HUES64 (cell line): Measurements from ENCODE around the gene USP48.
"Not testable (repeated sequence)": the region's sequence is repeated elsewhere in the genome, so short reads cannot be mapped to it uniquely, and the experiment has no call there.

Source experiments
- H3K27ac ChIP-seq: 2 replicates; pipeline ENCODE4 v1.7.0; 2013; ENCODE audit warnings: low read depth, low read length, inconsistent platforms
- H3K27me3 ChIP-seq: 2 replicates; pipeline ENCODE4 v1.6.1; 2013; ENCODE audit warnings: mild to moderate bottlenecking, low read length; ENCODE audit not compliant: insufficient read depth
- H3K36me3 ChIP-seq: 2 replicates; pipeline ENCODE4 v1.6.1; 2013; ENCODE audit warnings: mild to moderate bottlenecking, low read length; ENCODE audit not compliant: insufficient read depth
- H3K4me1 ChIP-seq: 2 replicates; pipeline ENCODE4 v1.6.1; 2013; ENCODE audit warnings: mild to moderate bottlenecking, low read length, moderate library complexity; ENCODE audit not compliant: insufficient read depth
- H3K4me3 ChIP-seq: 2 replicates; pipeline ENCODE4 v1.5.1; 2013; ENCODE audit warnings: mild to moderate bottlenecking, low read length, moderate library complexity
- H3K9ac ChIP-seq: 2 replicates; pipeline ENCODE4 v1.6.1; 2013; ENCODE audit warnings: mild to moderate bottlenecking, low read depth, low read length
- H3K9me3 ChIP-seq: 2 replicates; pipeline ENCODE4 v1.6.1; 2013; ENCODE audit warnings: low read depth, low read length; ENCODE audit not compliant: insufficient read depth
- WGBS: fragments of 150-250, 120-280 bp; methylation state at CpG from one replicate; pipeline ENCODE4 v1.1.7; 2013; ENCODE audit warnings: missing lambda C conversion rate; 5-methylcytosine and 5-hydroxymethylcytosine counted together

Gene USP48

GRCh38 chr1:21814241-21814918, 31.4 kb upstream of the USP48 start:
- Histone ChIP-seq H3K9me3 (no peaks in the 10 kb centered on the region), H3K27me3 (no peaks in the 10 kb centered on the region), H3K27ac (0 out of 2 replicates have a peak overlapping the region, but pooled peaks have one; percentile 45), H3K36me3 (no peaks in the 10 kb centered on the region), H3K9ac (peak overlapping the region; percentile 63), H3K4me1 (no peaks in the 10 kb centered on the region; the same call in 1 of the 2 replicates), H3K4me3 (peak overlapping the region; percentile 69)
- WGBS = 12% methylated on average over 65 of the region's 65 CpGs

- Histone ChIP-seq H3K9ac (no peak overlapping the region), H3K4me3 (no peak overlapping the region), H3K4me1 (no peaks in the 10 kb centered on the region; the same call in 1 of the 2 replicates), H3K9me3 (no peaks in the 10 kb centered on the region), H3K27ac (no peak overlapping the region), H3K27me3 (no peaks in the 10 kb centered on the region), H3K36me3 (no peaks in the 10 kb centered on the region)
- 86% methylated on average over 3 of the region's 3 CpGs for WGBS
Measured at GRCh38 chr1:21813542-21813941, 30.6 kb upstream of the USP48 start.

GRCh38 chr1:21811875-21812305, 28.9 kb upstream of the USP48 start, which contains the start of gene LDLRAD2:
Gene LDLRAD2, plus strand, starts transcription at chr1:21812265. Its CDS starts 187 bp downstream, at chr1:21812452.
- Histone ChIP-seq H3K4me3 (no peak within 1 kb of the TSS), H3K36me3 (no peaks in the 10 kb centered on the region), H3K4me1 (no peaks in the 10 kb centered on the region), H3K9me3 (no peaks in the 10 kb centered on the region), H3K9ac (no peak within 1 kb of the TSS), H3K27ac (no peak within 1 kb of the TSS), H3K27me3 (no peaks in the 10 kb centered on the region)
- WGBS = 82% methylated on average over 2 of the region's 2 CpGs

DNA sequence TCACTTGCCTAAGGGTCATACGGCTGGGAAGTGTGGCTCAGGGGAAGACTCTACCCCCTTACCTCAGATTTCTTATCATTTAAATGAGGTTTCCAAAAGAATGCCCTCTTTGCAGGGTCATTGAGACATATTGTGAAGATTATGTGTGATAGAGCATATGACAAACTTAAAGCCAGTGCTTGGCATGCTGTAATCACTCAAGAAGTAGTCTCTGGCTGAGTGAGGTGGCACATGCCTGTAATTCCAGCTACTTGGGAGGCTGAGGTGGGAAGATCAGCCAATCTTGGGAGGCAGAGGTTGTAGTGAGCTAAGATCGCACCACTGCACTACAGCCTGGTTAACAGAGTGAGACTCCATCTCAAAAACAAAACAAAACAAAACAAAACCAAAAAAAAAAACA, 21.6 kb upstream of the USP48 start:
- Histone ChIP-seq H3K4me3 (no peak overlapping the region), H3K9ac (no peak overlapping the region), H3K9me3 (no peaks in the 10 kb centered on the region), H3K36me3 (no peaks in the 10 kb centered on the region), H3K4me1 (no peaks in the 10 kb centered on the region), H3K27ac (no peak overlapping the region), H3K27me3 (no peaks in the 10 kb centered on the region)
- WGBS = 80% methylated on average over 1 of the region's 2 CpGs

GRCh38 chr1:21801100-21801499, 18.2 kb upstream of the USP48 start:
- no peaks in the 10 kb centered on the region for H3K36me3 ChIP-seq
- H3K27ac ChIP-seq = no peak overlapping the region
- H3K27me3 ChIP-seq = no peaks in the 10 kb centered on the region
- H3K4me1 ChIP-seq = no peaks in the 10 kb centered on the region
- H3K9ac ChIP-seq = no peak overlapping the region
- 95% methylated on average over 4 of the region's 4 CpGs for WGBS
- no peaks in the 10 kb centered on the region for H3K9me3 ChIP-seq
- no peak overlapping the region for H3K4me3 ChIP-seq

- Histone ChIP-seq H3K9me3 (peaks cover 6% of the 10 kb centered on the region; the same call in 1 of the 2 replicates), H3K4me1 (no peaks in the 10 kb centered on the region), H3K4me3 (no peak overlapping the region), H3K9ac (no peak overlapping the region), H3K36me3 (no peaks in the 10 kb centered on the region), H3K27ac (no peak overlapping the region), H3K27me3 (no peaks in the 10 kb centered on the region)
- 96% methylated on average over 5 of the region's 5 CpGs for WGBS
Measured at GRCh38 chr1:21799730-21800129, 16.8 kb upstream of the USP48 start.

GRCh38 chr1:21795075-21795474, 12.1 kb upstream of the USP48 start:
- H3K27me3 ChIP-seq = no peaks in the 10 kb centered on the region
- no peaks in the 10 kb centered on the region for H3K4me1 ChIP-seq
- H3K36me3 ChIP-seq = no peaks in the 10 kb centered on the region
- no peak overlapping the region for H3K27ac ChIP-seq
- H3K4me3 ChIP-seq = no peak overlapping the region
- peaks cover 9% of the 10 kb centered on the region for H3K9me3 ChIP-seq
- 94% methylated on average over 6 of the region's 6 CpGs for WGBS
- H3K9ac ChIP-seq = no peak overlapping the region

DNA sequence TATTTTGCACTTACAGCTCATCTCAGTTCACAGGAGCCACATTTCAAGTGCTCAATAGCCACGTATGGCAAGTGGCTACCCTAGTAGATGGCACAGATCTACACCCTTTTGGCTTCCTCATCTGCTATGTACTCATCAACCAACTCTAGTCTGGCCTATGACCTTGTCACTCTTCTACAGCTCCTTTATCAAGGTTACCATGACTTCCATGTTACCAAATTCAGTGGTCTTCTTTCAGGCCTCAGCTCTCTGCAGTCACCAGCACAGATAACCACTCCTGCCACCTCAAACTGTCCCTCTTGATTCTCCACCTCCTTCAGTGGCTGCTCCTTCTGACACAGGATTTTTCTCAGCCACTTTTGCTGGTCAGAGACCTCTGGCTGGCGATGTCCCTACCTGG, 11.7 kb upstream of the USP48 start:
- H3K4me1 ChIP-seq = peaks cover 3% of the 10 kb centered on the region; the same call in 1 of the 2 replicates
- H3K36me3 ChIP-seq = no peaks in the 10 kb centered on the region
- peaks cover 9% of the 10 kb centered on the region for H3K9me3 ChIP-seq
- no peaks in the 10 kb centered on the region for H3K27me3 ChIP-seq
- WGBS = 89% methylated on average over 2 of the region's 2 CpGs
- H3K4me3 ChIP-seq = no peak overlapping the region
- no peak overlapping the region for H3K9ac ChIP-seq
- no peak overlapping the region for H3K27ac ChIP-seq

- H3K9me3 ChIP-seq = peaks cover 9% of the 10 kb centered on the region
- WGBS = 88% methylated on average over 2 of the region's 2 CpGs
Measured at GRCh38 chr1:21793104-21793503, 10.2 kb upstream of the USP48 start.

GRCh38 chr1:21786640-21787039, 3.7 kb upstream of the USP48 start:
- Histone ChIP-seq H3K9ac (no peak overlapping the region), H3K9me3 (no peaks in the 10 kb centered on the region), H3K27ac (no peak overlapping the region), H3K27me3 (no peaks in the 10 kb centered on the region), H3K4me3 (no peak overlapping the region), H3K36me3 (no peaks in the 10 kb centered on the region), H3K4me1 (peaks cover 4% of the 10 kb centered on the region; the same call in 1 of the 2 replicates)
- 92% methylated on average over 2 of the region's 2 CpGs for WGBS

More at GRCh38 chr1:21793104-21793503, 10.2 kb upstream of the USP48 start:
- no peak overlapping the region for H3K4me3 ChIP-seq
- H3K27me3 ChIP-seq = no peaks in the 10 kb centered on the region
- H3K27ac ChIP-seq = no peak overlapping the region
- no peaks in the 10 kb centered on the region for H3K36me3 ChIP-seq
- H3K9ac ChIP-seq = no peak overlapping the region
- peaks cover 4% of the 10 kb centered on the region; the same call in 1 of the 2 replicates for H3K4me1 ChIP-seq

GRCh38 chr1:21785764-21786163, 2.8 kb upstream of the USP48 start:
- not testable (repeated sequence) for H3K27me3 ChIP-seq, H3K27ac ChIP-seq, H3K9me3 ChIP-seq, H3K36me3 ChIP-seq, H3K9ac ChIP-seq, H3K4me3 ChIP-seq, H3K4me1 ChIP-seq
- WGBS = 93% methylated on average over 9 of the region's 9 CpGs
